ENCODE measurements around the gene PPT2.

PPT2 gene

DNA sequence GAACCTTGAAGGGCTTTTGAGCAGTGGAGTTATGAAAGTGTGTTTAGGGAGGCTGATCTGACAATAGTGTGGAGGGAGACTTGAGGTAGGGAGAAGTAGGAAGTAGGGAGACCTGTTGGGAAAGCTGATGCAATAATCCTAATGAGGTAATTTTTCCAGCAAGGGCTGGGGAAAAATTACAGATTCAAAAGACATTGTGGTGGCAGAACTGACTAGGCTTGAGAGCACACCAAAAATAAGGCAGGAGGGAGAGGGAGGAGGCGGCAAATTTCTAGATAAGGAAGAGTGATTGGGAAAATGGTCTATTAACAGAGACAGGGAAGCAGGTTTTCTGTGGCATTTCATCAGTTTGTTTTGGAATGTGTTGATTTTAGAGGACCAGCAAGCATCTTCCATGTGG lies 7.7 kb upstream of the PPT2 start:
- Histone ChIP-seq H3K23ac (ENCODE audit: low read length in 2 of 2) (no peak overlapping the region), H4K8ac (ENCODE audit: low read length) (no peak overlapping the region), H3K9me3 (ENCODE audit: control insufficient read depth, low read length) (no peaks in the 10 kb centered on the region), H3K27ac (ENCODE audit: low read length, poor library complexity, severe bottlenecking) (no peak overlapping the region), H3K27me3 (ENCODE audit: control insufficient read depth in 1 of 2, insufficient read depth in 1 of 2, low read length in 2 of 2) (peaks cover 39 to 43% of the 10 kb centered on the region in 2 experiments), H2AFZ (ENCODE audit: low read depth, low read length) (no peak overlapping the region), H2AK5ac (ENCODE audit: low read length, severe bottlenecking) (no peak overlapping the region), H3K18ac (ENCODE audit: low read depth in 1 of 2, low read length in 2 of 2) (no peak overlapping the region), H3K4me3 (ENCODE audit: insufficient read depth in 1 of 2, low read depth in 1 of 2, low read length in 2 of 2) (no peak overlapping the region), H2BK15ac (ENCODE audit: low read depth, poor library complexity, severe bottlenecking) (no peak overlapping the region), H3K4me2 (ENCODE audit: low read length, poor library complexity, severe bottlenecking) (no peak overlapping the region), H3K79me1 (replicated peaks; ENCODE audit: low read length, poor library complexity, severe bottlenecking) (peaks cover under 1% of the 10 kb centered on the region), H2BK120ac (ENCODE audit: low read depth, low read length) (no peak overlapping the region), H3K36me3 (ENCODE audit: control insufficient read depth in 1 of 2, insufficient read depth in 2 of 2, low read depth in 1 of 2, low read length in 2 of 2) (no peaks in the 10 kb centered on the region), H3K9ac (ENCODE audit: low read length) (no peak overlapping the region), H3K4me1 (ENCODE audit: control insufficient read depth, insufficient read depth, low read depth, low read length) (peaks cover 4% of the 10 kb centered on the region), H3K14ac (ENCODE audit: low read length in 2 of 2) (no peak overlapping the region), H3K4ac (ENCODE audit: low read depth in 1 of 2, low read length in 2 of 2) (no peak overlapping the region), H2BK12ac (ENCODE audit: low read length in 2 of 2) (no peak overlapping the region), H4K91ac (ENCODE audit: low read length) (no peak overlapping the region), H2BK5ac (ENCODE audit: low read depth, low read length, poor library complexity, severe bottlenecking) (no peak overlapping the region)
- no peak for DNase-seq
- 96% methylated on average over 1 of the region's 1 CpG for WGBS

DNA sequence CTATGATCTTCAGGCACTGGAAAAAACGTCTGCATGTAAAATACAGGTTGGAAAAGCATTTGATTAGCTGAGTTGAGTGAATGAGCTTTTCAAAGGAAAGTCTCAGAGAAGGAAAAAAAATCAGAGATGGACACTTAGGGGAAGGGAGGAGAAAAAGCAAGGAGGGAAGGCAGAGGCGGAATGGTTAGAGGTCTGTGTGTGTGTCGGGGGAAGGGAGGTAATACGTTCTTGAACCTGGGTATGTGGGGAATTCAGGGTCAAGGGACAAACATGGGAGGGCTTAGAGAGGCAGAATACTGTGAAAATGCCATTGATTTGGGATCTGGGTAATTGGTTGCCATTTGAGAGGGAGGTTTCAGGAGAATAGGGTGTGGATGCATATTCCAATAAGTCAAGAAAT lies 7.3 kb upstream of the PPT2 start:
- peaks cover 39 to 46% of the 10 kb centered on the region in 2 experiments for H3K27me3 ChIP-seq (ENCODE audit: control insufficient read depth in 1 of 2, insufficient read depth in 1 of 2, low read length in 2 of 2)
- no peaks in the 10 kb centered on the region for H3K36me3 ChIP-seq (ENCODE audit: control insufficient read depth in 1 of 2, insufficient read depth in 2 of 2, low read depth in 1 of 2, low read length in 2 of 2)
- H2BK120ac ChIP-seq (ENCODE audit: low read depth, low read length) = no peak overlapping the region
- no peak overlapping the region for H2AK5ac ChIP-seq (ENCODE audit: low read length, severe bottlenecking)
- 48% methylated on average over 4 of the region's 4 CpGs for WGBS
- H2BK15ac ChIP-seq (ENCODE audit: low read depth, poor library complexity, severe bottlenecking) = no peak overlapping the region
- peaks cover 3% of the 10 kb centered on the region for H3K79me1 ChIP-seq (replicated peaks; ENCODE audit: low read length, poor library complexity, severe bottlenecking)
- DNase-seq = no peak
- no peak overlapping the region for H3K27ac ChIP-seq (ENCODE audit: low read length, poor library complexity, severe bottlenecking)
- H2AFZ ChIP-seq (ENCODE audit: low read depth, low read length) = no peak overlapping the region
- no peak overlapping the region for H4K8ac ChIP-seq (ENCODE audit: low read length)
- no peak overlapping the region for H3K18ac ChIP-seq (ENCODE audit: low read depth in 1 of 2, low read length in 2 of 2)
- no peak overlapping the region for H3K9ac ChIP-seq (ENCODE audit: low read length)
- H3K4me2 ChIP-seq (ENCODE audit: low read length, poor library complexity, severe bottlenecking) = no peak overlapping the region
- no peak overlapping the region for H3K23ac ChIP-seq (ENCODE audit: low read length in 2 of 2)
- no peak overlapping the region for H3K4me3 ChIP-seq (ENCODE audit: insufficient read depth in 1 of 2, low read depth in 1 of 2, low read length in 2 of 2)
- no peak overlapping the region for H4K91ac ChIP-seq (ENCODE audit: low read length)
- peaks cover 7% of the 10 kb centered on the region for H3K4me1 ChIP-seq (ENCODE audit: control insufficient read depth, insufficient read depth, low read depth, low read length)
- no peak overlapping the region for H2BK12ac ChIP-seq (ENCODE audit: low read length in 2 of 2)
- no peaks in the 10 kb centered on the region for H3K9me3 ChIP-seq (ENCODE audit: control insufficient read depth, low read length)
- H2BK5ac ChIP-seq (ENCODE audit: low read depth, low read length, poor library complexity, severe bottlenecking) = no peak overlapping the region
- no peak overlapping the region for H3K4ac ChIP-seq (ENCODE audit: low read depth in 1 of 2, low read length in 2 of 2)
- H3K14ac ChIP-seq (ENCODE audit: low read length in 2 of 2) = no peak overlapping the region

DNA sequence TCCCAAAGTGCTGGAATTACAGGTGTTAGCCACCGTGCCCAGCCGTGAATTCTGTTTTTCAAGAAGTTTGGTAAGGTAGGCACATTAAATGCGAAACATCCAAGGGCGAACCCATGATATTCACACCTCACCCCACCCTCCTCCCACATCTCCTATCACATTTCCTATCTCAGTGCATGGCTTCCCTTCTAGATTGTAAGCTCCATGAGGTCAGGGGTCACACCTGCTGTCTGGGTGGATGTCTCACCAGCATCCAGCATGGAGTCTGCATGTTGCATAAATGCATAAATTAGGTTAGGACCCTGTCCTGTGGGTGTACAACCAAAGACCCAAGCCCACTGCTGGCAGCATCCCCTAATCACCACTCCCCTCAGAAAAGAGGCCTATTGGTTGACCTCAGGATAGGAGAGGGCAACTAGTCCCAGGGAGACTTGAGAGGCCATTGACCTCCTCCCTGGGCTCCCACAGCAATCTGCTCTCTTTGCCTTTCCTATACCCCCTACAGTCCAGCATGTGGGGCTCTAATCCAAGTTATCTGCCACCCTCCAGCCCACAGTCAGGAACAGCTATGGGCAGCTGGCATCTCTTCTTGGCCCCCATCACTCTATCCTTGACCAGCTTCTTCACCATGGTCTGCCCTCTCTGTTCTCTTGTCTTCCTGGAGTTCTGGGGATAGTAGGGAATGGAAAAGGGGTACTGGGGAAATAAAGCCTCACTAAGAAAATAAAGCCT lies 6.4 kb upstream of the PPT2 start:
- no peak overlapping the region for H3K27ac ChIP-seq (ENCODE audit: low read length, poor library complexity, severe bottlenecking)
- H3K79me1 ChIP-seq (replicated peaks; ENCODE audit: low read length, poor library complexity, severe bottlenecking) = peaks cover 3% of the 10 kb centered on the region
- no peak overlapping the region for H3K14ac ChIP-seq (ENCODE audit: low read length in 2 of 2)
- H3K23ac ChIP-seq (ENCODE audit: low read length in 2 of 2) = no peak overlapping the region
- no peak overlapping the region for H3K4ac ChIP-seq (ENCODE audit: low read depth in 1 of 2, low read length in 2 of 2)
- no peak overlapping the region for H3K4me2 ChIP-seq (ENCODE audit: low read length, poor library complexity, severe bottlenecking)
- H2BK120ac ChIP-seq (ENCODE audit: low read depth, low read length) = no peak overlapping the region
- H2BK12ac ChIP-seq (ENCODE audit: low read length in 2 of 2) = no peak overlapping the region
- H3K9ac ChIP-seq (ENCODE audit: low read length) = no peak overlapping the region
- whole genome bisulfite sequencing = 90% methylated on average over 4 of the region's 4 CpGs
- peaks cover 14% of the 10 kb centered on the region for H3K4me1 ChIP-seq (ENCODE audit: control insufficient read depth, insufficient read depth, low read depth, low read length)
- H2AK5ac ChIP-seq (ENCODE audit: low read length, severe bottlenecking) = no peak overlapping the region
- no peak overlapping the region for H2BK15ac ChIP-seq (ENCODE audit: low read depth, poor library complexity, severe bottlenecking)
- no peak overlapping the region for H2BK5ac ChIP-seq (ENCODE audit: low read depth, low read length, poor library complexity, severe bottlenecking)
- H3K9me3 ChIP-seq (ENCODE audit: control insufficient read depth, low read length) = no peaks in the 10 kb centered on the region
- no peak for DNase-seq
- H3K27me3 ChIP-seq (ENCODE audit: control insufficient read depth in 1 of 2, insufficient read depth in 1 of 2, low read length in 2 of 2) = peaks cover 39 to 46% of the 10 kb centered on the region in 2 experiments
- no peak overlapping the region for H3K4me3 ChIP-seq (ENCODE audit: insufficient read depth in 1 of 2, low read depth in 1 of 2, low read length in 2 of 2)
- no peak overlapping the region for H4K91ac ChIP-seq (ENCODE audit: low read length)
- no peak overlapping the region for H3K18ac ChIP-seq (ENCODE audit: low read depth in 1 of 2, low read length in 2 of 2)
- H4K8ac ChIP-seq (ENCODE audit: low read length) = no peak overlapping the region
- no peak overlapping the region for H2AFZ ChIP-seq (ENCODE audit: low read depth, low read length)
- H3K36me3 ChIP-seq (ENCODE audit: control insufficient read depth in 1 of 2, insufficient read depth in 2 of 2, low read depth in 1 of 2, low read length in 2 of 2) = no peaks in the 10 kb centered on the region

DNA sequence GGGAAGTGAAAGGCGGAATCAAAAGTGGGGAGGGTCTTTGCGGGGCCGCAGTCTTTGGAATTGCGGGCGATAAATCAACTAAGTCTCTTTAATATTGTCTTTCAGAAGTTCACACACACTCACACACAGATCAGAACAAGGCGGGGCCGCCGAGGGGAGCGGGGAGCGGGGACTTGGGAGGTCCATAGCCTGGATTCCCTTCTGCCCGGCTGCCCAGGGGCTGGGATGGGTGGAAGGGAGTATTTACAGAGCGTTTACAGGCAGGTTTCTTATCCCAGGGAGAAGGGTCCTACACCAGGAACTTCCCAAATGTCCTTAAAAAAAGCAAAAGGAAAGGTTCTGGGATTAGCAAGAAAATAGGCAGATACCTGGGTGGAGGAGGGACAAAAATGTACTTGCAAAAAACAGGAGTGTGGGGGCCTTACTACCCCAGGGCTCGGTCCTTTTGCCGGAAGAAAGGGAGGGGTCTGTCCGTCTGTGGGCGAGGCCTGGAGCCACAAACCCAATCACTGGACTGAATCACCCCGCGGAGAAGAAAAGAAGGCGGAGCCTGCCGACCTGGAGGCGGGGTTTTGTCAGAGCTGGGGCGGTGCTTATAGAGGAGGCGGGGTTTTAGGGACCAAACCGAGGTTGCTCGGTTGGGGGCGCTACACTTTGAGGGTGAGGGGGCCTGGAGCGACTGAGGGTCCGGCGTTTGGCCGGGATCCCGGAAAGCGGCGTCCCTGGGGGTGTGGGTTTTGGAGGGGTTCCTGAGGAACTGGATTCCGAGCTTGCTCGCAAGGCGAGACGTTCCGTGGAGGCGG lies 5.5 kb upstream of the PPT2 start:
- Histone ChIP-seq H2AK5ac (ENCODE audit: low read length, severe bottlenecking) (no peak overlapping the region), H3K36me3 (ENCODE audit: control insufficient read depth in 1 of 2, insufficient read depth in 2 of 2, low read depth in 1 of 2, low read length in 2 of 2) (no peaks in the 10 kb centered on the region), H3K23ac (ENCODE audit: low read length in 2 of 2) (no peak overlapping the region), H3K4ac (ENCODE audit: low read depth in 1 of 2, low read length in 2 of 2) (no peak overlapping the region), H2BK5ac (ENCODE audit: low read depth, low read length, poor library complexity, severe bottlenecking) (no peak overlapping the region), H3K14ac (ENCODE audit: low read length in 2 of 2) (no peak overlapping the region), H3K79me1 (replicated peaks; ENCODE audit: low read length, poor library complexity, severe bottlenecking) (peaks cover 3% of the 10 kb centered on the region), H2AFZ (ENCODE audit: low read depth, low read length) (no peak overlapping the region), H4K91ac (ENCODE audit: low read length) (no peak overlapping the region), H3K18ac (ENCODE audit: low read depth in 1 of 2, low read length in 2 of 2) (no peak overlapping the region), H4K8ac (ENCODE audit: low read length) (no peak overlapping the region), H2BK12ac (ENCODE audit: low read length in 2 of 2) (no peak overlapping the region), H3K9ac (ENCODE audit: low read length) (no peak overlapping the region), H3K4me1 (ENCODE audit: control insufficient read depth, insufficient read depth, low read depth, low read length) (peaks cover 17% of the 10 kb centered on the region), H3K4me3 (ENCODE audit: insufficient read depth in 1 of 2, low read depth in 1 of 2, low read length in 2 of 2) (peak overlapping the region in 1 of 2 experiments; percentile 44), H3K27ac (ENCODE audit: low read length, poor library complexity, severe bottlenecking) (no peak overlapping the region), H2BK15ac (ENCODE audit: low read depth, poor library complexity, severe bottlenecking) (no peak overlapping the region), H3K9me3 (ENCODE audit: control insufficient read depth, low read length) (no peaks in the 10 kb centered on the region), H3K4me2 (ENCODE audit: low read length, poor library complexity, severe bottlenecking) (no peak overlapping the region), H2BK120ac (ENCODE audit: low read depth, low read length) (no peak overlapping the region), H3K27me3 (ENCODE audit: control insufficient read depth in 1 of 2, insufficient read depth in 1 of 2, low read length in 2 of 2) (peaks cover 39 to 46% of the 10 kb centered on the region in 2 experiments)
- WGBS = 40% methylated on average over 34 of the region's 39 CpGs
- DNase-seq = peak; percentile 44
